ENCODE data around the gene GGT6.

GRCh38 chr17:4600563-4600962, 40.2 kb upstream of the GGT6 start:
- no peak for TF ChIP-seq CTCF (IDR thresholded peaks at IDR 0.05)
- no peak for TF ChIP-seq EP300 (IDR thresholded peaks at IDR 0.05)
- TF ChIP-seq POLR2A (IDR thresholded peaks at IDR 0.05): no peak

Measured in tibial nerve (tissue), 4 donors.